Lung (tissue), 12 donors: ENCODE measurements around the gene ARHGAP45. TPM values are rescaled to one million over a fixed set of nuclear protein-coding genes. Genes with fewer than 3 reads are reported as not detected.
"Not testable (repeated sequence)": the region's sequence is repeated elsewhere in the genome, so short reads cannot be mapped to it uniquely, and the experiment has no call there.

Experiments
- ATAC-seq: fragments of 200-7000 bp; cut with Tn5 transposase; one replicate; pipeline ENCODE4 v1.9.1; 2020; ENCODE audit warnings: moderate number of reproducible peaks; ENCODE audit not compliant: insufficient read depth, low FRiP score
- DNase-seq, 3 donors: peaks; one replicate each; pipeline ENCODE4 v3.0.0-alpha.2; 2013 to 2017
- H3K27ac ChIP-seq, 2 donors: one replicate each; pipeline ENCODE4 v1.5.1; 2013; ENCODE audit warnings: mild to moderate bottlenecking in 2 of 2, moderate library complexity in 2 of 2, control low read depth in 1 of 2, inconsistent platforms in 1 of 2, low read depth in 1 of 2, low read length in 1 of 2
- H3K27me3 ChIP-seq, 3 donors: one replicate each; pipeline ENCODE4 v1.5.1; 2013; ENCODE audit warnings: low read length in 2 of 3; ENCODE audit not compliant: control insufficient read depth in 3 of 3, insufficient read depth in 3 of 3
- H3K36me3 ChIP-seq, 4 donors: one replicate each; pipeline ENCODE4 v1.5.1; 2013; ENCODE audit warnings: low read length in 4 of 4, mild to moderate bottlenecking in 1 of 4, moderate library complexity in 1 of 4; ENCODE audit not compliant: control insufficient read depth in 4 of 4, insufficient read depth in 4 of 4
- H3K4me1 ChIP-seq, 5 donors: one replicate each; pipeline ENCODE4 v1.5.1; 2013; ENCODE audit warnings: low read length in 5 of 5, mild to moderate bottlenecking in 2 of 5, moderate library complexity in 1 of 5; ENCODE audit not compliant: control insufficient read depth in 5 of 5, insufficient read depth in 5 of 5
- H3K4me3 ChIP-seq: one replicate; pipeline ENCODE4 v1.5.1; 2013; ENCODE audit warnings: mild to moderate bottlenecking, control low read depth, moderate library complexity
- H3K9ac ChIP-seq, 2 donors: one replicate each; pipeline ENCODE4 v1.5.1; 2013; ENCODE audit warnings: low read length in 2 of 2, control low read depth in 1 of 2; ENCODE audit not compliant: insufficient read depth in 1 of 2
- H3K9me3 ChIP-seq, 4 donors: one replicate each; pipeline ENCODE4 v1.5.1; 2013; ENCODE audit warnings: low read length in 3 of 4, mild to moderate bottlenecking in 1 of 4, moderate library complexity in 1 of 4; ENCODE audit not compliant: control insufficient read depth in 4 of 4, insufficient read depth in 3 of 4
- WGBS, 2 donors: extraction: QIAGEN DNeasy Blood & Tissue Kit; methylation state at CpG; one replicate each; pipeline ENCODE4 v1.1.7; 2013; 5-methylcytosine and 5-hydroxymethylcytosine counted together
- polyA plus RNA-seq, 2 donors: library from polyadenylated mRNA; stranded (reverse); fragments of 200-250 nt; gene quantifications; one replicate each; pipeline ENCODE4 v1.2.1, GENCODE V29; 2013
- total RNA-seq, 2 donors: library from RNA; depleted of rRNA in 1 of 2; stranded (reverse); fragments of >200 nt in 1 of 2; gene quantifications; one replicate each; pipeline ENCODE4 v1.2.1, GENCODE V29; 2014 to 2021
- TF ChIP-seq, protein P1 (sequence below): IDR thresholded peaks from 2 replicates; pipeline ENCODE4 v1.5.1; 2012; ENCODE audit warnings: mild to moderate bottlenecking; ENCODE audit errors: control extremely low read depth, extremely low read depth
- donor health status: control.
- donor health status: control.
- donor health status: Bipolar disorder and iron deficiency.
- donor health status: healthy.
- donor health status: DM: yes; HTN: yes; CAD: no.

ARHGAP45 gene
- total and polyA plus RNA-seq, 4 donors = 23.8 to 117 (median 80.9) TPM

DNA sequence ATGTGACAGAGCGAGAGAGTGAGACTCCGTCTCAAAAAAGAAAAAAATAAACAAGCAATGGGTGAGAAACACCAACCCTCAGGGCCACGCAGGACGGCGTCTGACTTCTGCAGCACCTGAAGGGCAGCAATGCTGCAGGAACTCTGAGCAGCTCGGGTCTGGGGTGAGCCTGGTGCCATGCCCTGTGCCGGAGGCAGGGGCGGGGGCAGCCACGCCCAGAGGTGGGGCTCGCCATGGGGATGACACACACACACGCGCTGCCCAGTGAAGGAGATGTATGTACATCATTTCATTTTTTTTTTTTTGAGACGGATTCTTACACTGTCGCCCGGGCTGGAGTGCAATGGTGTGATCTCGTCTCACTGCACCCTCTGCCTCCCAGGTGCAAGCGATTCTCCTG, 61.1 kb downstream of the ARHGAP45 start:
- Histone ChIP-seq H3K36me3 (peaks cover 0 to 52% (median 17%) of the 10 kb centered on the region in 4 donors), H3K4me1 (peaks cover 0 to 19% (median 11%) of the 10 kb centered on the region in 5 donors), H3K27ac (no peak overlapping the region), H3K9me3 (no peaks in the 10 kb centered on the region), H3K27me3 (no peaks in the 10 kb centered on the region), H3K9ac (no peak overlapping the region), H3K4me3 (no peak overlapping the region)
- TF ChIP-seq, protein P1, sequence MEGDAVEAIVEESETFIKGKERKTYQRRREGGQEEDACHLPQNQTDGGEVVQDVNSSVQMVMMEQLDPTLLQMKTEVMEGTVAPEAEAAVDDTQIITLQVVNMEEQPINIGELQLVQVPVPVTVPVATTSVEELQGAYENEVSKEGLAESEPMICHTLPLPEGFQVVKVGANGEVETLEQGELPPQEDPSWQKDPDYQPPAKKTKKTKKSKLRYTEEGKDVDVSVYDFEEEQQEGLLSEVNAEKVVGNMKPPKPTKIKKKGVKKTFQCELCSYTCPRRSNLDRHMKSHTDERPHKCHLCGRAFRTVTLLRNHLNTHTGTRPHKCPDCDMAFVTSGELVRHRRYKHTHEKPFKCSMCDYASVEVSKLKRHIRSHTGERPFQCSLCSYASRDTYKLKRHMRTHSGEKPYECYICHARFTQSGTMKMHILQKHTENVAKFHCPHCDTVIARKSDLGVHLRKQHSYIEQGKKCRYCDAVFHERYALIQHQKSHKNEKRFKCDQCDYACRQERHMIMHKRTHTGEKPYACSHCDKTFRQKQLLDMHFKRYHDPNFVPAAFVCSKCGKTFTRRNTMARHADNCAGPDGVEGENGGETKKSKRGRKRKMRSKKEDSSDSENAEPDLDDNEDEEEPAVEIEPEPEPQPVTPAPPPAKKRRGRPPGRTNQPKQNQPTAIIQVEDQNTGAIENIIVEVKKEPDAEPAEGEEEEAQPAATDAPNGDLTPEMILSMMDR = no peak
- ATAC-seq (no peak), DNase-seq (no peak)
- WGBS, 2 donors = 94 to 96% methylated on average over 17 of the region's 17 CpGs

DNA sequence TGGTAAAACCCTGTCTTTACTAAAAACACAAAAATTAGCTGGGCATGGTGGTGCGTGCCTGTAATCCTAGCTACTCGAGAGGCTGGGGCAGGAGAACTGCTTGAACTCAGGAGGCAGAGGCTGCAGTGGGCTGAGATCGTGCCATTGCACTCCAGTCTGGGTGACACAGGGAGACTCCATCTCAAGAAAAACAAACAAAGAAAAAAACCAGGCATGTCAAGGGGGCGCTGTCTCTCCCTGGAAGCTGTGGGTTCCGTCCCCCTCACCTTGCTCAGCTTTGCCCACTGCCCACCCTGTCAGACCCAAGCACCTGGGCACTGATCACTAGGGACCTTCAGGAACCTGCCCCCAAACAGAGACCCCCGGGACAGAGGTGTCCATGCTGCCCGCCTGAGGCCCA, 62.1 kb downstream of the ARHGAP45 start:
- Histone ChIP-seq H3K4me1 (peaks cover 0 to 24% (median 11%) of the 10 kb centered on the region in 5 donors), H3K36me3 (peaks cover 0 to 45% (median 11%) of the 10 kb centered on the region in 4 donors)
- H3K9ac ChIP-seq, H3K4me3 ChIP-seq, H3K27ac ChIP-seq, DNase-seq, H3K27me3 ChIP-seq, H3K9me3 ChIP-seq, ATAC-seq: not testable (repeated sequence)
- WGBS, 2 donors = 90 to 94% methylated on average over 7 of the region's 7 CpGs

DNA sequence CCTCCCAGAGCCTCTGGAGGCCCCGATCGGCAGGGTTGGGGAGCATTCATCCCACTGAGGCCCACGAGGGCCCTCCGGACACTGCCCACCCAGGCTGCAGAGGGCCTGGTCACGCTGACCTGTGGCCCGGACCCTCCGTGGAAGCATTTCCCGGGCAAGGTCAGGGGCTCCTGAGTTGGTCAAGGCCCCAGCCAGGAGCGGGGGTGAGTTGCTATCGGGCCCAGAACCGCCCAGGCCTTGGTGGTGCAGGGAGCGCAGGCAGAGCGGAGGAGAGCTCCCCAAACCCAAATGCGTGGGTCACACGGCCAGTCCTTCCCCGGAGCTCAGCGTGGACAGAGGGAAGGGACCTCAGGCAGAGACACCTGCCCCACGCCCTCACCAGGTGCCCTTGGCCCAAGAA, 62.6 kb downstream of the ARHGAP45 start:
- Histone ChIP-seq H3K27me3 (no peaks in the 10 kb centered on the region), H3K36me3 (peaks cover 0 to 40% (median 9%) of the 10 kb centered on the region in 4 donors), H3K9ac (no peak overlapping the region), H3K27ac (no peak overlapping the region), H3K4me1 (peaks cover 0 to 28% (median 11%) of the 10 kb centered on the region in 5 donors), H3K9me3 (no peaks in the 10 kb centered on the region), H3K4me3 (no peak overlapping the region)
- no peak for ATAC-seq
- WGBS, 2 donors = 94 to 95% methylated on average over 18 of the region's 18 CpGs
- DNase-seq = no peak
- TF ChIP-seq, protein P1 = no peak

DNA sequence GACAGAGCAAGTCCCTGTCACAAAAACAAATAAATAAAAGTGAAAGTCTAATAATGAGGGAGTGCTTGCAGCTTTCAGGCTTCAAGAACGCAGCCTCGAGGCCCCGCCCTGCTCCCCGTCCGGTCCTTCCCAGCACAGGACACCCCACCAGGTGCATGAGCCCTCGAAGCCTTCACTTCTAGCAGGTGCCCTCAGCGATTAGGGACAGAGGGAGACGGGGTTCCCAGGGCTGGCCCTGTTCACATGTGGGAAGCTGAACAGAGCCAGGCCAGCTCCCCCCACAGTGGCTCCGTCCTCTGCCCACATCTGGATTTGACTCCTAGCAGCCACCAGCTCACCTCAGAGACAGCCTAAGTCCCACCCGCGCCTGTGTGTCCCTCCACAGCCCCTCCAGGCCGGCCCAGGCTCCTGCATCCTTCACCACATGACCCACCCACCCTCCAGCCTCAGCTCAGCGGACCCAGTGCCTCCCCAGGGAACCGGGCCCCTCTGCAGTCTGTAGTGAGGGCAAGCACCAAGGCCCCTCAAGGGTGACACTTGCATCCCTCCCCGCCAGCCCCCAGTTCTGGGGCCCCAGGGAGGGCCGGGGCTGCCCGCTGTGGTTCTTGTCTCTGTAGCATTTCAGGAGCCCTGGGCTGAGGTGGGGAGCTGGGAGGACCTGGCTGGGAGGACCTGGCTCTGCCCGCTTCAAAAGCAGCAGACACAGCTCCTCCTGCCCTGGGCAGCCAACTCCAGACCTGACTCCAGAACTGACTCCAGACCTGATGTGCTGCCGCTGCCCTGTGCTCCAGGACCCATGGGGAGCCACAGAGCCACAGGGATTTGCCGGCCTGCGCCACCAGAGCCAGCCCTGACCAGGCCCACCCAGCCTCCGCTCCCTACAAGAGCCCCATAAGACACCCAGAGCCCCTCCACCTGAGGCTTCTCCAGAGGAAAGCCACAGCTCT, 64.1 kb downstream of the ARHGAP45 start:
- H3K9me3 ChIP-seq = no peaks in the 10 kb centered on the region
- H3K36me3 ChIP-seq = peaks cover 0 to 38% (median 6%) of the 10 kb centered on the region in 4 donors
- no peak for ATAC-seq
- peaks cover 0 to 30% (median 11%) of the 10 kb centered on the region in 5 donors for H3K4me1 ChIP-seq
- TF ChIP-seq, protein P1 = no peak
- 35 to 52% methylated on average over 22 of the region's 22 CpGs for WGBS, 2 donors
- peak overlapping the region; percentile 88 to 97 for H3K27ac ChIP-seq
- peak overlapping the region; percentile 76 for H3K4me3 ChIP-seq
- H3K27me3 ChIP-seq = no peaks in the 10 kb centered on the region
- DNase-seq = no peak
- no peak overlapping the region for H3K9ac ChIP-seq
